HG03139 (cell line): ENCODE results near the gene TMEM164.

Source experiments
- ATAC-seq: cut with Tn5 transposase; IDR thresholded peaks from one replicate; pipeline ENCODE4 v1.9.1; 2021; ENCODE audit not compliant: unreplicated experiment

TMEM164 gene

GRCh38 chrX:110188701-110189558 is 186.0 kb downstream of the TMEM164 start:
- ATAC-seq, result no peak

- no peak for ATAC-seq
These were observed 189.6 kb downstream of the TMEM164 start for GRCh38 chrX:110192516-110192915.

DNA sequence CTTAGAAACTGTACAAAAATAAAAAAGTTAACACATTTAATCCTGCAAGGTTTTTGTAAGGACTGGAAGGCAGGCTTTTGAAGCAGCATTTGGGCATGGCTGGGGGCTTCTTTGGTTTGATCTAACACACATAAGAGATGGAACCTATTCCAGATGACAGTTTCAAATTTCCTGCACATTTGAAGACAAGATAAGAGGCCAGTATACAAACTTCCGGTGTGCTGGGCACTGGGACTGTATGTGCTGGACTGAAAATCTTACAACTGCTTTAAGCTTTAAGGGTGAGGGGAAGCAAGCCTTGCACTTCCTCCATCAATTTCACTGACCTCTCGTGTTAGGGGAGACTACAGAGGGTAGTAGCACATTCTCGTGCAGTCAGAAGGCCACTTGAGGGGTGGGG is 192.1 kb downstream of the TMEM164 start:
- ATAC-seq, result no peak

DNA sequence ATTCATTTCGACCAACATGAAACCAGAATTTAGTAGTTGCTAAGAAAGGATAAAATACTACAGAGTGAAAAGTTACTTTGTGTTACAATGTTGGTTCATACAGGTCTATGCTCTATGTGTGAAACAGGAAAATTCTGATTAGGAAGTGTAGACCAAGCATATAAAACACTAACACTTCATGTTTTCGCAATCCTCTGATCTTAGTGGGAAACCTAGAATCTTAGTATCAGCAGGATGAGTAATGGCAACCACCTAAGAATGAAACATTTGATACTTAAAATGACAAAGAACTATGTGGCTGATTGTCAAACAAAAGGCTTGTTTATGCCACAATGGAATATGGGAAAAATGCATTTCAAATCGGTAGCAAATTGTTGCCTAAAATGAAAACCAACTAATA is 198.9 kb downstream of the TMEM164 start:
- no peak for ATAC-seq

DNA sequence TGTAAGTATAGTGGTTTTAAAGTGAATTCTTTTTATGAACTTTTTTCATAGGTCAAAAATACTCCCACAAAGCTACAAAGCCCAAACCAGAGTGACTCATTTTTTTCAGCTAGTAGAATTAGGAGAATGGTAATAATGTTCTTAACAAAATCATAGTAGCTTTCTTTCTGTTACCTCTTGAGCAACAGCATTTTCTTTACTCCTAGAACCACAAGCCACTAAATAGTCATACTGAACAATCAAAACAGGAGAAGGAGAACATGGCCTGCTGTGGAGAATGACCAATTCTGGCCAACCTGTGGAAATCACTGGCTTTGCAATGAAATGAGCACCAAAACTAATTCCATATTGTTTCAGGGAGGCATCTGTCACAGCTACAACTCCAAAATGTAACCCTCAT is 202.1 kb downstream of the TMEM164 start:
- ATAC-seq, result no peak

DNA sequence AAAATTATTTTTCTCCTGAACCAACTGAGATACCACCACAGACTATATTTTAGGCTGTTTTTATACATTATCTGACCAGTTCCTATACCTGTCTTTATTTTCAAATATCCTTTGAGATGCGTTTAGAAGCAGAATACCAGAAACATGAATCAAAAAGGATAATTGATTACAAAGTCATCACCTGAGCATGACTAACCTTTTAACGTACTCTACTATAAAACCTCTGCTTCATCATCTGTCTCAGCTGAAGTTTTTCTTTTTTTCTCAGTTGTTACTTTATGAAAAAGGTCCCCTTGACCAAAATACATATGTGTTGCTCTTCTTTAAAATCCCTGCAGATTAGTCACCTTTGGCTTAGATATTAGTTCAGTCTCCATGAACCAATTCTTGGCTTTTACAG is 205.2 kb downstream of the TMEM164 start:
- ATAC-seq, result no peak

- ATAC-seq, result no peak
These were observed 207.7 kb downstream of the TMEM164 start for GRCh38 chrX:110210417-110211139.

GRCh38 chrX:110211340-110211739 is 208.4 kb downstream of the TMEM164 start:
- ATAC-seq, result no peak

- ATAC-seq, result no peak
These were observed 209.4 kb downstream of the TMEM164 start for GRCh38 chrX:110212299-110212698.

DNA sequence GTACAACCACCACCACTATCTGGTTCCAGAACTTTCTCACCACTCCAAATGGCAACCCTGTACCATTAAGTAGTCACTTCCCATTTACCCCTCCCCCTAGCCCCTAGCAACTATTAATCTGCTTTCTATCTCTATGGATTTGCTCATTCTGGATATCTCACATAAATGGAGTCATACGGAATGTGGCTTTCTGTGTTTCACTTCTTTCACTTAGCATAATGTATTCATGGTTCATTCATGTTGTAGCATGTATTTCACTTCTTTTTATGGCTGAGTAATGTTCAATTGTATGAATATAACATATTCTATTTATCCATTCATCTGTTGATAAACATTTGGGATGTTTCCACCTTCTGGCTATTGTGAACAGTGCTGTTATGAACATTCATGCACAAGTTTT is 210.3 kb downstream of the TMEM164 start:
- no peak for ATAC-seq

GRCh38 chrX:110214684-110215083 is 211.8 kb downstream of the TMEM164 start:
- no peak for ATAC-seq

- no peak for ATAC-seq
These were observed 212.5 kb downstream of the TMEM164 start for GRCh38 chrX:110215411-110215810.

DNA sequence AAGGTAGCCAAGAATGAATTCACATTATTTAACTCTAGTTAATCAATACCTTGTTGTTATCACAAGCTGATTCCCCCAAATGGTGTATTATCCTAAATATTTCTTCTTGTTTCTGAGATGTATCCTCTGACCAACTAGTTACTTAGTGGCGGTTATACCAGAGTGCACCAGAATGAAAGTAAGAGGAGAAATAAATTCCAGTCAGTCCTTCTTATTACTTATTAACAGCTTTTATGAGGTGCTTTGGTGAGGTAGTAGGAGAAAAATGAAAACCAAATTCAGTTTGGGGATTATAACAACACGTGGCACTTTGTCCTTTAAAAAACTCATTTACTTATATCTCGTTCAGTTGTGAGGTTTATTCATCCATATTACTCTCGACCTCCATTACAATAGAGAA is 213.1 kb downstream of the TMEM164 start:
- no peak for ATAC-seq

DNA sequence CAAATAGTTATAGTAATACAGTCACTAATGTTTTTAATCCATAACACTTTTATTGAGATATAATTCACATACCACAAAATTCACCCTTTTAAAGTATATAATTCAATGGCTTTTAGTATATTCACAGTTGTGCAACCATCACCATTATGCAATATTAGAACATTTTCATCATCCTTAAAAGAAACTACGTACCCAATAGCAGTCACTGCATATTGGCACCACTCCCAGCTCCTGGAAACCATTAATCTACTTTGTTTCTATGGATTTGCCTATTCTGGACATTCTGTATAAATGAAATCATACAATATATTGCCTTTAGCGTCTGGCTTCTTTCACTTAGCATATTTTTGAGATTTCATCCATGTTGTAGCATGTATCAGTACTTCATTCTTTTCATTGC is 215.7 kb downstream of the TMEM164 start:
- no peak for ATAC-seq

GRCh38 chrX:110219920-110220319 is 217.0 kb downstream of the TMEM164 start:
- ATAC-seq, result no peak

DNA sequence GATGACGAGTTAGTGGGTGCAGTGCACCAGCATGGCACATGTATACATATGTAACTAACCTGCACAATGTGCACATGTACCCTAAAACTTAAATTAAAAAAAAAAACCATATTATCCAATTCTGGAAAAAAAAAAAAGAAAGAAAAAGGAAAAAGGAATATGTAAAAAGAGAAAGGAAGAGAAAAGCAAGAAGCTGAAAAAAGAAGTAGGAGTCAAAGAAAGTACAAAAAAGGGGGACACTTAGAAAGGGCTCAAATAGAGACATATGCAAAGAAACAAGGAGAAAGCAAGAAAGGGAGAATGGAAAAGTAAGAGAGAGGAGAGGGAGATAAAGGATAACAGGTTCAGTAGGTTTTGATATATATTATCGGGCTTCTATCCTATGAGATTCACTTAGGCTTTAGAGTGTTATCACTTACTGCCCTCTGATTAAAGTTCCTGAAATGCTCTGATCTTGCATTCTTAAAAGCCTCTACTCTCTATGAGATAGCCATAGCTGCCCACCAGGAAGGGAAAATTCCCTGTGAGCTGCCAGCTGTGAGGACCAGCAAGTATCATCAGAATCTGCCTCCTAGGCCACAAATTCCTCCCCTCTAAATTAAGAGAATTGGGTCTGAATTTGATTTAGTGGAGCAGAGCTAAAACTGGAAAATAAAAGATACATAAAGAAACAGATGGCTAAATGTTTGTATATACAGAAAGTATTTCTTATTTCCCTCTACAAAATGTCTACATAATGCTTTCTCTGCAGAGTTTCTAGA is 219.8 kb downstream of the TMEM164 start:
- ATAC-seq, result no peak

GRCh38 chrX:110224926-110225617 is 222.2 kb downstream of the TMEM164 start:
- ATAC-seq, result no peak

DNA sequence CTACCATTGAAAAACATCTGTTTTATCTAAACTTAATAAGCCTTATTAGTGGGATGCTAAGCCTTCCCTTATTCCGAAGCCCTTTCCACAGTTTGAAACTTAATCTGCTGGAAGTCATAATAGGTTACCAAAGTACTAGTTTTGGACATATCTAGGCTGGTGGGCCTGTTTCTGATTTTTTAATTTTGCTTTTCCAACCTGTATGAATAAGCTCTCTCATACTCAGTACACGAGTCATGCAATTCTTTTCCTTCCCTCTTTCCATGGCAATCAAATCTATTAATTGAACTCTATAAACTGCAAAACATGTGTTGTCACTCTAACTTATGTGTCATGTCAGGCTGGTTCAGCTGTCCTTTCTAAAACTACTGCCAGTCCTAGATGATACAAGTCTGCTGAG is 224.0 kb downstream of the TMEM164 start:
- ATAC-seq, result no peak
